ENCODE data around the gene FOXP4. TPM values are rescaled to one million over a fixed set of nuclear protein-coding genes. Genes with fewer than 3 reads are reported as not detected.

The FOXP4 gene
- total and polyA plus RNA-seq, 9 donors, result 2.3 to 37.4 (median 15.5) TPM

GRCh38 chr6:41551857-41552256, 5.7 kb downstream of the FOXP4 start:
- TF ChIP-seq EP300 (IDR thresholded peaks at IDR 0.05), result no peak
- TF ChIP-seq CTCF (IDR thresholded peaks at IDR 0.05), result no peak
- TF ChIP-seq POLR2A (IDR thresholded peaks at IDR 0.05), result no peak
- intact Hi-C loops (cut with DNase I), result no loop called here
- Histone ChIP-seq H3K4me1 (ENCODE audit: insufficient read depth) (peaks cover 2% of the 10 kb centered on the region), H3K27me3 (no peaks in the 10 kb centered on the region), H3K9me3 (no peaks in the 10 kb centered on the region), H3K36me3 (no peaks in the 10 kb centered on the region), H3K4me3 (no peak overlapping the region), H3K27ac (no peak overlapping the region)
- no peak for DNase-seq
- 92 to 98% (median 93%) methylated on average over 9 of the region's 9 CpGs for WGBS, 3 donors

GRCh38 chr6:41552723-41553122, 6.5 kb downstream of the FOXP4 start:
- no peaks in the 10 kb centered on the region for H3K36me3 ChIP-seq
- H3K27me3 ChIP-seq, result no peaks in the 10 kb centered on the region
- 87 to 91% (median 90%) methylated on average over 10 of the region's 10 CpGs for WGBS, 3 donors
- peaks cover 2% of the 10 kb centered on the region for H3K4me1 ChIP-seq (ENCODE audit: insufficient read depth)
- no peak for DNase-seq
- no peak overlapping the region for H3K27ac ChIP-seq
- TF ChIP-seq POLR2A (IDR thresholded peaks at IDR 0.05) (no peak), CTCF (IDR thresholded peaks at IDR 0.05) (no peak), EP300 (IDR thresholded peaks at IDR 0.05) (no peak)
- H3K4me3 ChIP-seq, result no peak overlapping the region
- intact Hi-C loops (cut with DNase I), result no loop called here
- H3K9me3 ChIP-seq, result no peaks in the 10 kb centered on the region

- Histone ChIP-seq H3K4me1 (ENCODE audit: insufficient read depth) (no peaks in the 10 kb centered on the region), H3K36me3 (no peaks in the 10 kb centered on the region), H3K27me3 (no peaks in the 10 kb centered on the region), H3K9me3 (no peaks in the 10 kb centered on the region), H3K4me3 (no peak overlapping the region), H3K27ac (no peak overlapping the region)
- WGBS, 3 donors, result 50 to 77% (median 65%) methylated on average over 1 of the region's 1 CpG
- intact Hi-C loops (cut with DNase I), result no loop called here
- TF ChIP-seq CTCF (IDR thresholded peaks at IDR 0.05) (no peak), EP300 (IDR thresholded peaks at IDR 0.05) (no peak), POLR2A (IDR thresholded peaks at IDR 0.05) (no peak)
- DNase-seq, result no peak
Observed at GRCh38 chr6:41553405-41553999, 7.3 kb downstream of the FOXP4 start.

- no peak for DNase-seq
- Histone ChIP-seq H3K27me3 (no peaks in the 10 kb centered on the region), H3K36me3 (no peaks in the 10 kb centered on the region), H3K27ac (no peak overlapping the region), H3K9me3 (no peaks in the 10 kb centered on the region), H3K4me3 (no peak overlapping the region), H3K4me1 (ENCODE audit: insufficient read depth) (peaks cover 5% of the 10 kb centered on the region)
- WGBS, 3 donors, result 91 to 95% (median 92%) methylated on average over 15 of the region's 15 CpGs
- intact Hi-C loops (cut with DNase I), result no loop called here
- TF ChIP-seq EP300 (IDR thresholded peaks at IDR 0.05) (no peak), CTCF (IDR thresholded peaks at IDR 0.05) (no peak), POLR2A (IDR thresholded peaks at IDR 0.05) (no peak)
Observed at GRCh38 chr6:41555326-41556300, 9.4 kb downstream of the FOXP4 start.
